ENCODE results near the gene OSBPL10.

DNA sequence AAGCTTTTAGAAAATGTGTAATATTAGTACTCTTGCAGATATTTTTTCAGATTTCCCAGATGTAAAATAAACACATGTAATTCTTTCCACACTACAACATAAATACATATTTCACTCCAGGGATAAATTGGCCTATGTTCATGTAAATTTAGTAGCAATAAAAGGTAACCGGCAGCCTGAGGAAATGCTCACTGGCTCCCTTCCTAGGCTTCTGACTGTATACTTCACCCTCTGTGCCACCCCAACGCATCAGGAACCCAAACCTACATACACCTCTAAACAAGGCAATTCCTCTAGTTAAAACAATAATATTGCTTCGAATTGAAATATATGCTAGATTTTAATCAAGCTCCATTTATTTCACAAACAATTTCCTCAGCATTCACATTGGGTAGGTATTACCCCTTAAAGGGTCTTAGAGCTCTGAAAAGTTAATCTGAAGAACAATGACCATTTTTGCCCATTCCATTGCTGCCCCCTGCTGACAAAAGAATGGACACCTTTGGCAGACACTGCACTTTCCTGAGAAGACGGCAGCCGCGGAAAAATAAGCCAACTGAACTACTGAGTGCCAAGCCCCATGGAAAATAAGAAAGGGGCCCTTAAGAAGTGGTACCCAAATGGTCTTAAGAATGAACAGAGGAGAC is 212.5 kb downstream of the OSBPL10 start:
- TF ChIP-seq, protein P1, sequence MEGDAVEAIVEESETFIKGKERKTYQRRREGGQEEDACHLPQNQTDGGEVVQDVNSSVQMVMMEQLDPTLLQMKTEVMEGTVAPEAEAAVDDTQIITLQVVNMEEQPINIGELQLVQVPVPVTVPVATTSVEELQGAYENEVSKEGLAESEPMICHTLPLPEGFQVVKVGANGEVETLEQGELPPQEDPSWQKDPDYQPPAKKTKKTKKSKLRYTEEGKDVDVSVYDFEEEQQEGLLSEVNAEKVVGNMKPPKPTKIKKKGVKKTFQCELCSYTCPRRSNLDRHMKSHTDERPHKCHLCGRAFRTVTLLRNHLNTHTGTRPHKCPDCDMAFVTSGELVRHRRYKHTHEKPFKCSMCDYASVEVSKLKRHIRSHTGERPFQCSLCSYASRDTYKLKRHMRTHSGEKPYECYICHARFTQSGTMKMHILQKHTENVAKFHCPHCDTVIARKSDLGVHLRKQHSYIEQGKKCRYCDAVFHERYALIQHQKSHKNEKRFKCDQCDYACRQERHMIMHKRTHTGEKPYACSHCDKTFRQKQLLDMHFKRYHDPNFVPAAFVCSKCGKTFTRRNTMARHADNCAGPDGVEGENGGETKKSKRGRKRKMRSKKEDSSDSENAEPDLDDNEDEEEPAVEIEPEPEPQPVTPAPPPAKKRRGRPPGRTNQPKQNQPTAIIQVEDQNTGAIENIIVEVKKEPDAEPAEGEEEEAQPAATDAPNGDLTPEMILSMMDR (IDR thresholded peaks at IDR 0.05) = peak; percentile 52 to 62 (median 61)
- TF ChIP-seq POLR2A (IDR thresholded peaks at IDR 0.05) = no peak

Data from ovary (tissue), 3 donors.